ENCODE measurements around the gene SHF.

Gene SHF

GRCh38 chr15:45198337-45199135 lies 10.8 kb upstream of the SHF start:
- Histone ChIP-seq H3K9me3 (ENCODE audit: control insufficient read depth, low read length) (no peaks in the 10 kb centered on the region), H3K4me3 (ENCODE audit: extremely low read depth, insufficient read depth, low read length, poor library complexity, severe bottlenecking) (peak overlapping the region; percentile 86), H3K27ac (ENCODE audit: low read depth, low read length, severe bottlenecking) (peak overlapping the region; percentile 85), H3K36me3 (ENCODE audit: control insufficient read depth, insufficient read depth, low read length) (no peaks in the 10 kb centered on the region), H3K4me1 (ENCODE audit: control insufficient read depth, insufficient read depth, low read length, poor library complexity, severe bottlenecking) (no peaks in the 10 kb centered on the region)
- 1 to 2% methylated on average over 33 to 34 of the region's 42 CpGs for WGBS, 2 experiments (ENCODE audit: insufficient coverage in 2 of 2)

GRCh38 chr15:45197512-45197911 lies 9.7 kb upstream of the SHF start:
- no peaks in the 10 kb centered on the region for H3K9me3 ChIP-seq (ENCODE audit: control insufficient read depth, low read length)
- no peak overlapping the region for H3K27ac ChIP-seq (ENCODE audit: low read depth, low read length, severe bottlenecking)
- no CpG with 5 or more reads among the region's 3 CpGs for WGBS, 2 experiments (ENCODE audit: insufficient coverage in 2 of 2)
- no peaks in the 10 kb centered on the region for H3K36me3 ChIP-seq (ENCODE audit: control insufficient read depth, insufficient read depth, low read length)
- H3K4me3 ChIP-seq (ENCODE audit: extremely low read depth, insufficient read depth, low read length, poor library complexity, severe bottlenecking) = peak overlapping the region; percentile 86
- no peaks in the 10 kb centered on the region for H3K4me1 ChIP-seq (ENCODE audit: control insufficient read depth, insufficient read depth, low read length, poor library complexity, severe bottlenecking)

DNA sequence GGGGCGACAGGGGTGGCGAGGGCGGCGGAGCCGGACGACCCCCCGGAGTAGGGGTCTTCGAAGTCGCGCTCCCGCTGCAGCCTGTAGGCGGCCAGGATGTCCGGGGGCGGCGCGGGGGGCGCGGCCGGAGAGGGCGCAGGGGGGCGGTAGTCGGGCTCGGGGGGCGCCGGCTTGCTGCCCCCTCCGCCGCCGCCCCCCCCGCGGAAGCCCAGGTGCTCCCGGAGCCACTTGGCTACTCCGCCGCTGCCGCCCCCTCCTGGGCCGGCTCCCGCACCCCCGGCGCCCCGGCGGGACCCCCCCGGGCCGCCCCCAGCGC lies 230 bp downstream of the SHF start:
- peaks cover 17% of the 10 kb centered on the region for H3K4me1 ChIP-seq (ENCODE audit: control insufficient read depth, insufficient read depth, low read length, poor library complexity, severe bottlenecking)
- WGBS, 2 experiments (ENCODE audit: insufficient coverage in 2 of 2) = 0 to 1% methylated on average over 17 to 22 of the region's 43 CpGs
- H3K27ac ChIP-seq (ENCODE audit: low read depth, low read length, severe bottlenecking) = no peak overlapping the region
- H3K4me3 ChIP-seq (ENCODE audit: extremely low read depth, insufficient read depth, low read length, poor library complexity, severe bottlenecking) = peak overlapping the region; percentile 63
- H3K36me3 ChIP-seq (ENCODE audit: control insufficient read depth, insufficient read depth, low read length) = peaks cover 7% of the 10 kb centered on the region
- no peaks in the 10 kb centered on the region for H3K9me3 ChIP-seq (ENCODE audit: control insufficient read depth, low read length)

- no peaks in the 10 kb centered on the region for H3K9me3 ChIP-seq (ENCODE audit: control insufficient read depth, low read length)
- peak overlapping the region; percentile 24 for H3K27ac ChIP-seq (ENCODE audit: low read depth, low read length, severe bottlenecking)
- H3K4me1 ChIP-seq (ENCODE audit: control insufficient read depth, insufficient read depth, low read length, poor library complexity, severe bottlenecking) = peaks cover 17% of the 10 kb centered on the region
- 6 to 10% methylated on average over 23 to 28 of the region's 42 CpGs for WGBS, 2 experiments (ENCODE audit: insufficient coverage in 2 of 2)
- peaks cover 8% of the 10 kb centered on the region for H3K36me3 ChIP-seq (ENCODE audit: control insufficient read depth, insufficient read depth, low read length)
- peak overlapping the region; percentile 63 for H3K4me3 ChIP-seq (ENCODE audit: extremely low read depth, insufficient read depth, low read length, poor library complexity, severe bottlenecking)
Observed at GRCh38 chr15:45186771-45187577, 792 bp downstream of the SHF start.

GRCh38 chr15:45185903-45186770 lies 1.6 kb downstream of the SHF start:
- WGBS, 2 experiments (ENCODE audit: insufficient coverage in 2 of 2) = 77 to 84% methylated on average over 5 of the region's 8 CpGs
- Histone ChIP-seq H3K36me3 (ENCODE audit: control insufficient read depth, insufficient read depth, low read length) (peaks cover 16% of the 10 kb centered on the region), H3K27ac (ENCODE audit: low read depth, low read length, severe bottlenecking) (peak overlapping the region; percentile 24), H3K9me3 (ENCODE audit: control insufficient read depth, low read length) (no peaks in the 10 kb centered on the region), H3K4me1 (ENCODE audit: control insufficient read depth, insufficient read depth, low read length, poor library complexity, severe bottlenecking) (peaks cover 17% of the 10 kb centered on the region), H3K4me3 (ENCODE audit: extremely low read depth, insufficient read depth, low read length, poor library complexity, severe bottlenecking) (peak overlapping the region; percentile 63)

GRCh38 chr15:45185069-45185779 lies 2.5 kb downstream of the SHF start:
- Histone ChIP-seq H3K4me1 (ENCODE audit: control insufficient read depth, insufficient read depth, low read length, poor library complexity, severe bottlenecking) (peaks cover 17% of the 10 kb centered on the region), H3K4me3 (ENCODE audit: extremely low read depth, insufficient read depth, low read length, poor library complexity, severe bottlenecking) (no peak overlapping the region), H3K36me3 (ENCODE audit: control insufficient read depth, insufficient read depth, low read length) (peaks cover 21% of the 10 kb centered on the region), H3K27ac (ENCODE audit: low read depth, low read length, severe bottlenecking) (no peak overlapping the region), H3K9me3 (ENCODE audit: control insufficient read depth, low read length) (no peaks in the 10 kb centered on the region)
- 100% methylated on average over 1 to 3 of the region's 3 CpGs for WGBS, 2 experiments (ENCODE audit: insufficient coverage in 2 of 2)

GRCh38 chr15:45184562-45185041 lies 3.2 kb downstream of the SHF start:
- H3K36me3 ChIP-seq (ENCODE audit: control insufficient read depth, insufficient read depth, low read length) = peaks cover 23% of the 10 kb centered on the region
- no peak overlapping the region for H3K4me3 ChIP-seq (ENCODE audit: extremely low read depth, insufficient read depth, low read length, poor library complexity, severe bottlenecking)
- H3K27ac ChIP-seq (ENCODE audit: low read depth, low read length, severe bottlenecking) = no peak overlapping the region
- 91 to 95% methylated on average over 6 to 8 of the region's 9 CpGs for whole genome bisulfite sequencing, 2 experiments (ENCODE audit: insufficient coverage in 2 of 2)
- peaks cover 17% of the 10 kb centered on the region for H3K4me1 ChIP-seq (ENCODE audit: control insufficient read depth, insufficient read depth, low read length, poor library complexity, severe bottlenecking)
- H3K9me3 ChIP-seq (ENCODE audit: control insufficient read depth, low read length) = no peaks in the 10 kb centered on the region

- H3K27ac ChIP-seq (ENCODE audit: low read depth, low read length, severe bottlenecking) = no peak overlapping the region
- H3K36me3 ChIP-seq (ENCODE audit: control insufficient read depth, insufficient read depth, low read length) = peaks cover 23% of the 10 kb centered on the region
- H3K4me3 ChIP-seq (ENCODE audit: extremely low read depth, insufficient read depth, low read length, poor library complexity, severe bottlenecking) = no peak overlapping the region
- peaks cover 17% of the 10 kb centered on the region for H3K4me1 ChIP-seq (ENCODE audit: control insufficient read depth, insufficient read depth, low read length, poor library complexity, severe bottlenecking)
- H3K9me3 ChIP-seq (ENCODE audit: control insufficient read depth, low read length) = no peaks in the 10 kb centered on the region
- WGBS, 2 experiments (ENCODE audit: insufficient coverage in 2 of 2) = 89 to 100% methylated on average over 1 of the region's 2 CpGs
Observed at GRCh38 chr15:45183511-45183910, 4.3 kb downstream of the SHF start.

DNA sequence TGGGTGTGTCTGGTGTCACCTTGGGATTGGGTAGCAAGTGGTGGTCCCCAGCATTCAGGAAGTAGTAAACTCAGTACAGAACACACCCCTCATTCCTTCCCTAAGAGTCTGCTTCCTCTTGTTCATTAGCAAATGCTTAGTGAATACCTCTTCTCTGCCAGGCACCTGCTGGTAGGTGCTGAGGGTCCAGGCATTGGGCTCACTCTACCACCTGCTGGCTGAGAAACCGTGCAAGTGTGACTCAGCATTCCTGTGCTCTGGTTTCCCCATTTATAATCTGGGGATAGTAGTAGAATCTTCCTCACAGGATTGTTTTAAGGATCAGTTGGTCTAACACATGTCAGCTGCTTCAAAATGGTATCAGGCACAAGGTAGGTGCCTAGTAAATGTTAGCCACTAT lies 4.8 kb downstream of the SHF start:
- Histone ChIP-seq H3K9me3 (ENCODE audit: control insufficient read depth, low read length) (no peaks in the 10 kb centered on the region), H3K27ac (ENCODE audit: low read depth, low read length, severe bottlenecking) (no peak overlapping the region), H3K4me3 (ENCODE audit: extremely low read depth, insufficient read depth, low read length, poor library complexity, severe bottlenecking) (no peak overlapping the region), H3K4me1 (ENCODE audit: control insufficient read depth, insufficient read depth, low read length, poor library complexity, severe bottlenecking) (peaks cover 17% of the 10 kb centered on the region), H3K36me3 (ENCODE audit: control insufficient read depth, insufficient read depth, low read length) (peaks cover 23% of the 10 kb centered on the region)
- 71% methylated on average over 1 of the region's 1 CpG; no CpG with 5 or more reads in 1 of the 2 experiments for WGBS, 2 experiments (ENCODE audit: insufficient coverage in 2 of 2)

Data from mesodermal cell (in vitro differentiated cells).